Measurements from ENCODE around the gene SLC12A2.

The SLC12A2 gene

DNA sequence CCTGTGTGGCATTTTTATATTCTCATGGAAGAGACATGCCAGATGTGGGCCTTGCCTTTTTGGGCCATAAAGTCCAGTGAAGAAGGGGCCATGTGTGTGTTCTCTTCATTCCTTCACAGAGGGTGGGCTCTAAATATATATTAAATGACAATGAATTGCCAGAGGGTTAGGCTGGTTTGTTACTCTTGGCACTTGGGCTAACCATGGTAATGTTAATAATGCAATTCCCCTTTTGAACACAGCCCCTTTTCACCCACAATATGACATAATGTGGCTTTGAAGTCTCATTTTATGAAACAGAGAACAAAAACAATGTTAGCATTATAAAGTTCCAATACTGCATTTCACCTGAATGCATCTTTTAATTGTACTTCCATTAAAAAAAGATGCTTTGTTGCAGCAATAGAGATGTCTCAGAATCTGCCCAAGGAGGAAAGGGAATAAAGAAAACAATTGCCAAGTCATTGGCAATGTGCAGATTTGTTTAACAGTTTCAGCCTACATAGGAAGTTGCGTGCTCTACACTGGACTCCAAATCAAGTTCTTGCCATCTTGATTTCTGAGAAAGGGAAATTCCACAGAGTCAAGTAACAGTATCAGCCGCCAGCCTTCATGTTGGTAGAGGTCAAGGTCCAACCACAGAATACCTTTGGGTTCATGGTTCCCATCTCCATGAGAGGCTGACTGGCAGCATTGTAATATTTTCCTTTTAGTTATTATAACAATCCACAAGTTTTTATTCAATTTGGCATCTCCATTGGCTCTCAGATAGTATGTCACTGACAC lies 141.9 kb downstream of the SLC12A2 start:
- no peak for DNase-seq (ENCODE audit: low spot score)

DNA sequence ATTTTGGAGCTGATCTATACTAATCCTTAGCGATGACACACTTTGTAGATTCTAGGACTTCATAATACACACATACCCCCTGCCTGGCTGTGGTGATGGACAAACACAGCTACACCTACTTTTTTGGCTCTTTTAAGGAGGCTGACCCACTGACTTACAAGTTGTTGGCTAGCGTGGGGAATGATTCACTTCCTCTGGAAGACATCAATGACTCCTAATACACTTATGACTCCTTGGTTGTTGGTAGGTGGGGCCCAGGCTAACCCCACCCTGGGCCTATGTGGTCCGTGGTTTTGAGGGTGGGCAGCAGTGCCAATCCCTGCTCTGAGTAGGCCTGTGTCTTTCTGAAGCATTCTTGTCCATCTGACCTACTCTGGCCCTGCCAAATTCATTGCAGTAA lies 144.4 kb downstream of the SLC12A2 start:
- no peak for DNase-seq (ENCODE audit: low spot score)

DNA sequence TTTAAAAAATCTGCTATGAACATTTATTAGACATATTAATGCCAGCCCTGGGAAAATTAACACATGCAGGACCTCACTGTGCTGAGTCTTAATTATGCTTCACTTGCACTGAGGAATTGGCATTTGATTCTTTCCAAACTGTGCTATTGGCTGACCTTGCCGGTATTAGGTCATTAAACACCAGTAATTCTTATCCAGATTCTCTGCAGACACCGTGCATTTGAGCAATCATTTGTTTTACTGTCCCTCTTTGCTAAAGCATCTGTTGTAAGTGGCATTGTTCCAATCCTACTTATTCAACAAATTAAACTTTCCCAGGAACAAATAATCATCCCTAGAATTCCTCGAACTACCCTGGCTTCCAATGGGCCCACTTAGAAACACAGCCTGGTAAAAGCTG lies 145.0 kb downstream of the SLC12A2 start:
- DNase-seq (ENCODE audit: low spot score): no peak

DNA sequence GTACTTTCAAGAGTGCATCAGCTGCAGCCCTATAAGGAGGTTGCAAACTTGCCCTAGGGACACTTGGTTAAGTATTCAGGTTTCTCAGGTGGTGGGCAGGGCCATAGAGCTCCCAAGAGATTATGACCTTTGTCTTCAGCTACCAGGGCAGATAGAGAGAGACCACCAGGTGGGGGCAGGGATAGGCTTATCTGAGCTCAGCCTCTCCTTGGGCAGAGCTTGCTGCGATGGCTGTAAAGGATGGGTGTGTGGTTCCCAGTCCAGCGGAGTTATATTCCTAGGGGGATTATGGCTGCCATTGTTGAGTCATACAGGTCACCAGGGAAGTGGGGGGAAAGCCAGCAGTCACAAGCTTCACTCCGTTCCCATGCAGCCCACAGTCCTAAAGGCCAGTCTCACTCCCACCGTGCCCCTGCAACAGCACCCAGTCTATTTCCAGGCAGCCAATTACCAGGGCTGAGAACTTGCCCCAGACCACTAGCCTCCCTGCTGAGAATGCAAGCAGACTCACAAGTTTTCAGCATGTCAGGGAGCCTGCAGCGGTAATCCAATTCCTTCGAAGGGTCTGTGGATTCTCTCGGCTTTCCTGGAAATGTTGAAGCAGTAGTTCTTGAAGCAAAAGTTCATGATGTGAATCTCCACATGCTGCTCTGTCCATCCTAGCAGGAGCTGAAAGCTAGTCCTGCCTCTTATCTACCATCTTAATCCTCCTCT lies 151.5 kb downstream of the SLC12A2 start:
- DNase-seq (ENCODE audit: low spot score): no peak

DNA sequence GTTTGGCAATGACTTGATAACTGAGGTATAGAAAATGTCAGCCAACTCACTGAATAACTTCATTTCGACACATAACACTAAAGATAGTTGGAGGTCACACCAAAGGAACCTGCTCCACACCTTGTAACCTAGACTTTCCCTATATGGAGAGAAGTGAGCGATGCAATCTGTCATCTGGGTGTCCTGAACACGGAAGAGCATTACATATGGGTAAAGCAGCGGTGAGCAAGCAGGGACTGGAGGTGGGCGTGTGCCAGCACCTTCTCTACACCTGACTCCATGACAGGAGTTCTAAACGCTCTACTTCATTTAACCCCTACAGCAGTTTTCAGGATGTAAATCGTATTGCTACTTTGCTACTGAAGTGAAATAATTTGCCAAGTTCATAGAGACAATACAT lies 152.8 kb downstream of the SLC12A2 start:
- no peak for DNase-seq (ENCODE audit: low spot score)

DNA sequence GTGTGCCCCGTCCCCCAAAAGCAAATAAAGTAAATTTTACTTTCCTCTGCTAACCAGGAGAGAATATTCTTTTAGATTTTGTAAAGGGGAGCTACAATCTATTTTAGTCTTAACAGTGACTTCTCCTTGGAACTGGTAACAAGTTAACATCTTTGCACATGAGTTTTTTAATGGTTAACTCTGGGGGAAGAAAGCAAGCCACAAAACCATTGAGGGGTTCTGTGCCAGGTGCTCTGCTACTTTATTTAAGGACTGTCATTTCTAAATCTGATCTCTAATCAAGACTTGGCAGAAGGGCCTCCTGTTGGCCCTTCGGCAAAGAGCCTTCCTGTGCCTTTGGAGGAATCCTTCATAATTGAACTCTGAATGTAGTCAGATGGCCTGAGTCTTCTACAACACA lies 153.4 kb downstream of the SLC12A2 start:
- DNase-seq (ENCODE audit: low spot score): no peak

DNA sequence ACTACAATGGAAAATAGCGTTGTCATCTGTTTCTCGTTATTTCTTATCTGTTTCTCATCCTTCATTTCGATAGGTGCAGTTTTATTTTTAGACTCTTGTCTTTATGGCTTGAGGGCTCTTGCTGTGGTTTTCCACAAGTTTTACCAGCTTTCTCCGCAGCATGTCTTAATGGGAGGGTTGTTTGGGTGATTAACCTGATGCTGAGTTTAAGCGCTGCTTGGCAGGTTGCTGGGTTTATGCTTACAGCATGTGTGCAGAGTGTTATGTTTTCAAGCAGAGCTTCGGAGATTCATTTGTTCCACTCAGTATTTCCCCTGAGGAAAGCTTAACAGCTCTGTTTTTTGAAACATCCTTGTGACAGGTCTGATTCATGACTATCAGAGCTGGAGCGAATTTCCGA lies 154.0 kb downstream of the SLC12A2 start:
- no peak for DNase-seq (ENCODE audit: low spot score)

Measured in hematopoietic multipotent progenitor cell treated with erythropoietin and hydrocortisone succinate and interleukin-3 and kit ligand, for 15 days (in vitro differentiated cells).